H9 (cell line): ENCODE data around the gene LY6G5C. TPM values are rescaled to one million over a fixed set of nuclear protein-coding genes. Genes with fewer than 3 reads are reported as not detected.

ENCODE experiments used
- DNase-seq: peaks from one replicate; pipeline ENCODE4 v3.0.0-alpha.2; 2017
- H2AFZ ChIP-seq: one replicate; pipeline ENCODE4 v1.6.1; 2013; ENCODE audit warnings: mild to moderate bottlenecking, low read length, control low read depth, moderate library complexity
- H2AK5ac ChIP-seq: 2 replicates; pipeline ENCODE4 v1.6.1; 2013; ENCODE audit warnings: low read length, control low read depth, mixed read lengths; ENCODE audit not compliant: insufficient read length
- H2BK120ac ChIP-seq: one replicate; pipeline ENCODE4 v1.6.1; 2013; ENCODE audit warnings: low read depth, mild to moderate bottlenecking, low read length, control low read depth, inconsistent platforms; ENCODE audit not compliant: poor library complexity, severe bottlenecking
- H2BK12ac ChIP-seq: 2 replicates; pipeline ENCODE4 v1.6.1; 2013; ENCODE audit warnings: low read length, control low read depth, mixed read lengths, low read depth; ENCODE audit not compliant: insufficient read length
- H2BK15ac ChIP-seq: 2 replicates; pipeline ENCODE4 v1.6.1; 2013; ENCODE audit warnings: low read depth, low read length, control low read depth
- H2BK20ac ChIP-seq: one replicate; pipeline ENCODE4 v1.6.1; 2013; ENCODE audit warnings: low read depth, mild to moderate bottlenecking, low read length, control low read depth, inconsistent platforms; ENCODE audit not compliant: poor library complexity, severe bottlenecking
- H2BK5ac ChIP-seq: 2 replicates; pipeline ENCODE4 v1.6.1; 2013; ENCODE audit warnings: low read length, control low read depth, mixed read lengths; ENCODE audit not compliant: insufficient read length
- H3K14ac ChIP-seq: 2 replicates; pipeline ENCODE4 v1.6.1; 2013; ENCODE audit warnings: low read length, control low read depth; ENCODE audit not compliant: insufficient read depth
- H3K18ac ChIP-seq: 2 replicates; pipeline ENCODE4 v1.6.1; 2013; ENCODE audit warnings: low read depth, mild to moderate bottlenecking, mixed read lengths, low read length, control low read depth; ENCODE audit not compliant: insufficient read length
- H3K23ac ChIP-seq: 2 replicates; pipeline ENCODE4 v1.6.1; 2013; ENCODE audit warnings: low read length, control low read depth, mixed read lengths, low read depth; ENCODE audit not compliant: insufficient read length
- H3K23me2 ChIP-seq: 2 replicates; pipeline ENCODE4 v1.6.1; 2013; ENCODE audit warnings: low read depth, mild to moderate bottlenecking, mixed read lengths, low read length, control low read depth; ENCODE audit not compliant: insufficient read length, poor library complexity, severe bottlenecking
- H3K27ac ChIP-seq: 2 replicates; pipeline ENCODE4 v1.5.1; 2013; ENCODE audit warnings: low read length, control low read depth, mixed read lengths, low read depth; ENCODE audit not compliant: insufficient read length
- H3K27me3 ChIP-seq: 2 replicates; pipeline ENCODE4 v1.6.1; 2013; ENCODE audit warnings: low read length, control low read depth, inconsistent platforms; ENCODE audit not compliant: insufficient read depth
- H3K4ac ChIP-seq: 2 replicates; pipeline ENCODE4 v1.6.1; 2013; ENCODE audit warnings: low read depth, mild to moderate bottlenecking, control low read depth, inconsistent platforms, low read length, moderate library complexity
- H3K4me1 ChIP-seq: 2 replicates; pipeline ENCODE4 v1.6.1; 2013; ENCODE audit warnings: low read length, control low read depth, inconsistent platforms; ENCODE audit not compliant: insufficient read depth
- H3K4me2 ChIP-seq: 2 replicates; pipeline ENCODE4 v1.6.1; 2013; ENCODE audit warnings: low read length, control low read depth, mixed read lengths; ENCODE audit not compliant: insufficient read length, insufficient read depth
- H3K56ac ChIP-seq: 2 replicates; pipeline ENCODE4 v1.6.1; 2013; ENCODE audit warnings: low read depth, mild to moderate bottlenecking, mixed read lengths, low read length, control low read depth; ENCODE audit not compliant: insufficient read length
- H3K79me1 ChIP-seq: 2 replicates; pipeline ENCODE4 v1.6.1; 2013; ENCODE audit warnings: low read depth, mild to moderate bottlenecking, moderate library complexity, low read length, control low read depth, inconsistent platforms; ENCODE audit not compliant: insufficient read depth, poor library complexity, severe bottlenecking
- H3K79me2 ChIP-seq: 2 replicates; pipeline ENCODE4 v1.6.1; 2013; ENCODE audit warnings: low read length, control low read depth, inconsistent platforms; ENCODE audit not compliant: insufficient read depth
- H3K9ac ChIP-seq: 2 replicates; pipeline ENCODE4 v1.6.1; 2013; ENCODE audit warnings: low read length, control low read depth, mixed read lengths; ENCODE audit not compliant: insufficient read length; ENCODE audit errors: extremely low read depth
- H3K9me3 ChIP-seq: one replicate; pipeline ENCODE4 v1.6.1; 2013; ENCODE audit warnings: low read depth, low read length, inconsistent platforms; ENCODE audit not compliant: control insufficient read depth
- H3T11ph ChIP-seq: one replicate; pipeline ENCODE4 v1.6.1; 2013; ENCODE audit warnings: mild to moderate bottlenecking, low read length, control low read depth, inconsistent platforms
- H4K20me1 ChIP-seq: one replicate; pipeline ENCODE4 v1.6.1; 2013; ENCODE audit not compliant: control insufficient read depth, insufficient read length, insufficient read depth
- H4K5ac ChIP-seq: 2 replicates; pipeline ENCODE4 v1.6.1; 2013; ENCODE audit warnings: low read depth, mild to moderate bottlenecking, mixed read lengths, low read length, control low read depth; ENCODE audit not compliant: insufficient read length
- H4K8ac ChIP-seq: replicated peaks from 2 replicates; pipeline ENCODE4 v1.6.1; 2013; ENCODE audit warnings: low read length, control low read depth, mixed read lengths, low read depth; ENCODE audit not compliant: insufficient read length
- H4K91ac ChIP-seq: 2 replicates; pipeline ENCODE4 v1.6.1; 2013; ENCODE audit warnings: low read depth, mild to moderate bottlenecking, moderate library complexity, mixed read lengths, low read length, control low read depth; ENCODE audit not compliant: insufficient read length
- H3K27ac Mint-ChIP-seq, 3 experiments: 2 replicates in 2 of 3; 3 replicates in 1 of 3; pipeline ENCODE4 v1.8.0; 2020 to 2021; ENCODE audit warnings: mixed read lengths in 3 of 3, mild to moderate bottlenecking in 1 of 3, moderate library complexity in 1 of 3
- H3K27me3 Mint-ChIP-seq: 2 replicates; pipeline ENCODE4 v1.8.0; 2021; ENCODE audit warnings: low read depth, mild to moderate bottlenecking, moderate library complexity, mixed read lengths
- H3K36me3 Mint-ChIP-seq, 3 experiments: 2 replicates in 2 of 3; 3 replicates in 1 of 3; pipeline ENCODE4 v1.8.0; 2020 to 2021; ENCODE audit warnings: low read depth in 3 of 3, mixed read lengths in 3 of 3; ENCODE audit not compliant: insufficient read depth in 1 of 3
- H3K4me1 Mint-ChIP-seq, 2 experiments: 2 replicates each; pipeline ENCODE4 v1.8.0; 2020; ENCODE audit warnings: mixed read lengths in 2 of 2
- H3K4me3 Mint-ChIP-seq, 2 experiments: 2 replicates in 1 of 2; 3 replicates in 1 of 2; pipeline ENCODE4 v1.8.0; 2020 to 2021; ENCODE audit warnings: mild to moderate bottlenecking in 2 of 2, mixed read lengths in 2 of 2, moderate library complexity in 1 of 2
- H3K9me3 Mint-ChIP-seq, 2 experiments: 2 replicates in 1 of 2; 3 replicates in 1 of 2; pipeline ENCODE4 v1.8.0; 2020; ENCODE audit warnings: mild to moderate bottlenecking in 2 of 2, mixed read lengths in 2 of 2, moderate library complexity in 1 of 2
- CTCF ChIP-seq: fragments of 200-600 bp; sonication (generic); conservative IDR thresholded peaks from 3 replicates; pipeline ENCODE4 v1.8.0; 2021; ENCODE audit warnings: antibody characterized with exemption, mild to moderate bottlenecking
- WGBS: extraction: QIAGEN DNeasy Blood & Tissue Kit; methylation state at CpG from one replicate; pipeline ENCODE4 v1.1.7; 2013; ENCODE audit warnings: missing lambda C conversion rate, low lambda C conversion rate, mixed read lengths; ENCODE audit not compliant: insufficient read length; ENCODE audit errors: extremely low coverage; 5-methylcytosine and 5-hydroxymethylcytosine counted together
- total RNA-seq: library from RNA; stranded (reverse); gene quantifications from 2 replicates; pipeline ENCODE4 v1.2.1, GENCODE V29; 2021

The LY6G5C gene
- total RNA-seq, 1 experiment from 2014 or later: 2.2 TPM

GRCh38 chr6:31643818-31644454, 36.9 kb downstream of the LY6G5C start:
- no peak overlapping the region for H3K23ac ChIP-seq

More at GRCh38 chr6:31643818-31644454, 36.9 kb downstream of the LY6G5C start:
- Histone ChIP-seq H3K27ac (no peak overlapping the region), H3K14ac (no peak overlapping the region), H4K5ac (no peak overlapping the region), H2BK20ac (no peak overlapping the region), H3K79me1 (no peaks in the 10 kb centered on the region), H3K4me1 (no peaks in the 10 kb centered on the region), H2BK5ac (no peak overlapping the region), H2AFZ (no peak overlapping the region), H4K8ac (no peak overlapping the region), H3K18ac (no peak overlapping the region), H2AK5ac (no peak overlapping the region), H2BK12ac (no peak overlapping the region), H3K4ac (no peak overlapping the region), H3K27me3 (no peaks in the 10 kb centered on the region), H4K20me1 (no peaks in the 10 kb centered on the region), H3K9ac (no peak overlapping the region), H2BK120ac (no peak overlapping the region), H3K4me2 (no peak overlapping the region), H3K23me2 (no peaks in the 10 kb centered on the region), H3K79me2 (no peaks in the 10 kb centered on the region), H3K56ac (no peak overlapping the region), H3T11ph (no peak overlapping the region), H4K91ac (no peak overlapping the region), H2BK15ac (no peak overlapping the region), H3K9me3 (no peaks in the 10 kb centered on the region)
- Mint-ChIP-seq H3K27me3 (no peaks in the 10 kb centered on the region), H3K27ac (no peak overlapping the region; a peak in 1 of 7 replicates), H3K9me3 (no peaks in the 10 kb centered on the region), H3K4me3 (no peak overlapping the region), H3K4me1 (no peaks in the 10 kb centered on the region), H3K36me3 (peaks cover 54 to 89% (median 86%) of the 10 kb centered on the region in 3 experiments)
- WGBS: no CpG with 5 or more reads among the region's 17 CpGs
- DNase-seq: no peak
- TF ChIP-seq CTCF: no peak
